Fibroblast of villous mesenchyme (primary cell): ENCODE results near the gene DSC1. TPM values are rescaled to one million over a fixed set of nuclear protein-coding genes. Genes with fewer than 3 reads are reported as not detected.

ENCODE experiments used
- DNase-seq: peaks from one replicate; pipeline ENCODE4 v3.0.0-alpha.2; 2010; ENCODE audit warnings: low read depth
- H3K4me3 ChIP-seq: 2 replicates; pipeline ENCODE4 v1.5.1; 2011; ENCODE audit warnings: low read depth, mild to moderate bottlenecking, low read length
- CTCF ChIP-seq: IDR thresholded peaks from 2 replicates; pipeline ENCODE4 v1.5.1; 2012; ENCODE audit warnings: low read depth, mild to moderate bottlenecking, low read length; ENCODE audit not compliant: insufficient read depth
- total RNA-seq: library from RNA; depleted of rRNA; stranded (reverse); fragments of >200 nt; gene quantifications from 2 replicates; pipeline ENCODE4 v1.2.3, GENCODE V29; 2012

The DSC1 gene
- total RNA-seq, 1 donor, result not detected

DNA sequence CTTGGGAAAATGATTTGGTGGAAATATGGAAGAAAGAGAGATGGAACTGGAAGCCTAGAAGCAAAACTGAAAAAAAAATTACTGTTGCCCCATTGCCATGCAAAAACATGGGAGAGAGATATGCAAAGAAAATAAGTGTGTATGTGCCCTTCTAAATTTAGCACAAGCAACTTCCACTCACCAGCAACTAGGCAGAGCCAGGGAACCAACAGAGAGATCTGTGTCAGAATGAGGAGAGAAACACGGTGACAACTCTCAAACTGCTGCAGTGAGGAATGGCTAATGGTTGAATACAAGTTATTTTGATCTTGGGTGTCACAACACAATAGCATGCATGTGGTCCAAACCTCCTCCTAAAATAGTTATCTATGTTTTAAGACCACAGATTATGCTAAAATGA is 71.3 kb downstream of the DSC1 start:
- TF ChIP-seq CTCF, result no peak
- H3K4me3 ChIP-seq, result no peak overlapping the region
- no peak for DNase-seq

DNA sequence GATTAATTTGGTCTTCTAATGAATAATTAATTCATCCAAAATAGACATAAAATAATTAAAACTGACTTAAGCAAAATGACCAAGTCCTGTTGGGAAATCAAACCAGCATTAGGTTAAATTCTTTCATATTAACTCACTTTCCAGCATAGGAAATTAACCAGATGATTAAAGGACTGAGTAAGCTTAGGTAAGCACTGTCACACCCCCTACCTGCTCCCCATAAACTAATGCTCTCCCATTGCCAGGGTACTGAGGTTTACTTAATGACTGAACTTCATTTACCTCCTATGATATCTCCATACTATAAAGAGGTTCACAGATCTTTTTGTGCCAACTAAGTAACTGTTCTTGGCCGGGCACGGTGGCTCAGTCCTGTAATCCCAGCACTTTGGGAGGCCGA is 74.1 kb downstream of the DSC1 start:
- H3K4me3 ChIP-seq, result no peak overlapping the region
- DNase-seq, result no peak
- no peak for TF ChIP-seq CTCF

GRCh38 chr18:31079973-31080372 is 82.7 kb downstream of the DSC1 start:
- no peak for DNase-seq
- H3K4me3 ChIP-seq, result no peak overlapping the region
- no peak for TF ChIP-seq CTCF

Other genes starting within 250 kb of the DSC1 start
- under 0.01 and 0.43 TPM in 2 replicates for gene DSC3, start 120.1 kb downstream of the DSC1 start, total RNA-seq
- gene DSC2, start 60.4 kb downstream of the DSC1 start, total RNA-seq, result under 0.01 TPM in 1 of 2 replicates, not detected in the other
- not detected in 2 replicates for gene DSG1, start 155.3 kb upstream of the DSC1 start, total RNA-seq
- gene DSG4, start 213.9 kb upstream of the DSC1 start, total RNA-seq, result not detected in 2 replicates